ENCODE measurements around the gene LDLRAD2.

Gene LDLRAD2

DNA sequence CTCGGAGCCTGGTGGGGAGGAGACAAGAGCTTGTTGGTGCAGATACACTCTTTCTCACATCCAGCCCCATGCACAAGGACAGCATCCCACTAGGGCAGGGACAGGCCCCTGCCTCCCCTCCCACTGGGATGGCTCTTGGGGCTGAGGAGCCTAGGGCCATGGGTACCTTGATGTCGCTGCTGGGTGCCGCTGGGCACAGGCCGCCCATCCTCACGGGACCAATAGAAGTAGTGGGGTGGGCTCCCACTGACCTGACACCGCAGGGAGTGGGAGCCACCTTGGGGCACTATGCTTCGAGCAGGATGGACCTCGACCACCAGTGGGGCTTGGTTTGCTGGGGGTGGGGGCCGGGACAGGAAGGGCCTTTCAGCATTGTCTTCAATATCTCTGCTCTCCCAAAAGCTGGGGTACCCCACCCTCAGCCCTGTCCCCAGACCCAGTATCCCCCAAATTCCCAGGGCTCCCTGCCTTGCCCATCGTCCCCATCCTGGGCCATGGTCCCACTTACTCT lies 47.7 kb downstream of the LDLRAD2 start:
- no peak for DNase-seq

DNA sequence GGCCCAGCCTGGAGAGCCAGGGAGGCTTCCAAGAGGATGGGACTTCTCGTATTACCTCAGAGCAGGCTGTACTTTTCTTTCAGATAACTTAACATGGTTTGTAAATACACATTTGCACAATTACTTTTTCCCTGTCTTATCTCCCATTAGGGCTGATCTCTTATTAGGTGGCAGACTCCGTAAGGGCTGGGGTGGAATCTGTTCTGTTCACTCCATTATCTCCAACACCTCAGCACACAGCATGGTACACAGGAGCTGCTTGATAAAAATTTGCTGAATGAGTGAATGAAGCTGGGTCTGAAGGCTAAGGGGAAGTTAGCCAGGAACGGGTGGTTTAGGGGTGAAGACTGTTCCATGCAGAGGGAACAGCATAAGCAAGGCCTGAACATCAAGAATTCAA lies 48.9 kb downstream of the LDLRAD2 start:
- DNase-seq, result no peak

DNA sequence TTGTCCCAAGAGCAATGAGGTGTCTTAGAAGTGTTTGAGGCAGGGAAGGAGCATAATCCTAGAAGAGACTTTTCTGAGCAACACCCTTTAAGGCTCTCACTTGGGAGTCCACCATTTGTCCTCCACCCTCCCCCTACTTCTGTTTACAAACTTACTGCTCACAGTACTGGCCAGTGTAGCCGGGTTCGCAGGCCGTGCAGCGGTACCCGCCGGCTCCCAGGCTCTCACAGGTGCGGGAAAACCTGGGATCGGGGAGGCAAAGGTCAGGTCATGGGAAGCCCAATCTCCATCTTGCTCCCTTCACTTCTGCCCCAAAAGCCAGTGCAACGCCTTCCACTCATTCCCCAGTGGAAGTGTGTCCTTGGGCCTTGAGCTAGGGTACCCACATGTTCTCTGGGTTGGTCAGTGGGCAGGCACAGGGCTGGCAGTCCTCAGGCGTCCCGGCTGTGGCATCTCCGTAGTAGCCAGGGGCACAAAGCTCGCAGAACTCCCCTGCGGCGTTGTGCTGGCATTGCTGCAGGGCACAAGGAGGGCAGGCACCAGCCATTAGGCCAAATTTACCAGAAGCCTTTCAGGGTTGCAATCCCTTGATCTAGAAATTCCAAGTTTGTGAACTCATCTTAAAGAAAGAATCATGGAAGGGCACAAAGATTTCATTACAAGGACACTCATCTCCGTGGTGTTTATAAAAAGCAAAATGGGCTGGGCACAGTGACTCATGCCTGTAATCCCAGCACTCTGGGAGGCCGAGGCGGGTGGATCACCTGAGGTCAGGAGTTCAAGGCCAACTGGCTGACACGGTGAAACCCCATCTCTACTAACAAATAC lies 49.8 kb downstream of the LDLRAD2 start:
- no peak for DNase-seq

DNA sequence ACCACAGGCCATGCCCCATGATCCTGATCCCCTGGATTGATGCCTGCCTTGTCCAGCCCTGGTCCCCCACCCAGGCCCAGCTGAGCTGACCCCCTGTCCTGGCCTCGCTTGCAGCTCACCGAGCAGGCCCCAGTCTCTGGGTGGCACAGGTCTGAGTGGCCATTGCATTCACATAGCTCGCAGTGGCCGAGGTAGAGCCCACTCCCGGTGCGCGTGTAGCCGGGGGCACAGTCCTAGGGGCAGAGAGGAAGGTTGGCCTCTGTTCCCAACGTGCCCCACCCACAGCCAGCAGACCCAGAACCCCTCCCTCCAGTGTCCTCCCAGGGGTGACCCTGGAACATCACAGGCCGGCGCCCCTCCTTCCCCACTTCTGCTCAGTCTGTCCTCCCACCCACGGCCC lies 51.9 kb downstream of the LDLRAD2 start:
- DNase-seq, result no peak

DNA sequence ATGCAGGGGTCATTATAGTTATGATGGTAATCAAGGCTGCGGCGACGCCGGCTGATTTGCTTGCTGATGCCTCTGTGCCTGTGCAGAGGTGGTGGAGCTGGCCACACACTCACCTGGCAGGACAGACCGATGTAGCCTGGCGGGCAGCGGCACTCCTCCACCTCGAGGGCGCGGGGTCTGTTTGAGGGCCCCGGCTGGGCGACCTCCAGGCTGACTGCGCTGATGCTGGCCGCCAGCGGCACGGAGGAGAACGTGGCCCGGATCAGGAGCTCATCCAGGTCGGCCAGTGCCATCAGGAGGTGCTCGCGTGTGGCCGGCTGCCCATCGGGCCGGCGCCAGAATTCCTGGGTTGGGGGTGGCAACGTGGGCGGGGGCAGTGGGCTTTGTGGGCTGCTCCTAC lies 52.7 kb downstream of the LDLRAD2 start:
- no peak for DNase-seq

DNA sequence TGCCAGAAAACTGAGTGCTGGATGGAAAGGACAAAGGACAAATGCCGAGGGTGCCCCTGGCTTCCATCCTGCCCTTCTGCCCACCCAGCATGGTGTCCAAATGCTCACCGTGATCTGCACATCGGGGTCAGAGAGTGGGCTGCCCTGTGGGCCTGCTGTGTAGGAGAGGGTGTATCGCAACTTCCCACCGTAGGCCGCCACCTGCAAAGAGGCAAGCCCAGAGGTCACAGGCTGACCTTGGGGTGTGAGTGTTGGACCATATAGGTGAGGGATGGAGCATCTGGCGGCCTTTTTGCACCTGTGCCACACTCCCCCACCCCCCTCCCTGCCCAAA lies 53.5 kb downstream of the LDLRAD2 start:
- DNase-seq, result no peak

DNA sequence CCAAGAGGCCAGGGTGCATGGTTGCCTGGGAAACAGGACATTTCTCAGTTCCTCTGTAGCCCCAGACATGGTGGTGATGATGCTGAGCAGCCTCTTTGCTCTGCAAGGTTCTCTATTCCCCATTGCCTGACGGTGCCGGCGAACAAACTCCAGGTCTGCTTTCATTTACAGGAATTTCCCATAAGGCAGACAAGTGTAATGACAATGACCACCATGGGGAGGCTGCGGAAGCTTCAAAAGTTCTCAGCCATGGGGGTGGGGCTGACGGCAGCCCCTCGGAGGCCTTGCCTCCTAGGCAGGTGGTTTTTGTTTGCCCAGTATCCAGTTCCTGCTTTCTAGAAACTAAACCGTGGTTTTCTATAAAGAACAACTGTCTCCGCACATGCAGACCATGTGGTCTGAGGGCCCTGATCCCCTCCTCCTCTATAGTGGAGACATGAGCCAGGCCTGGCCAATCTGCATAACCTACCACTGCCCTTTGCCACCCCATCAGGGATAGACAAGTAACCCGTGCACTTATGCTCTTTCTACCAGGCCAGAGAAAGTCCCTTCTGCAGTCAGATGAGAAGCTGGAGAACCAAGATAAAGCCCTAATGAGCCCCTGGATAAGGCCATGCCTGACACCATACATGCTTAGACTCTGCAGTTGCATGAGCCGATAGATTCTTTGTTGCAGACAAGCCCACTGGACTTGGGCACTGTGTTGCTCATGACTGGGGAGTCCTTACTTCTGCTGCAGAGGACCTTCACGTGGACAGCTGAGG lies 54.1 kb downstream of the LDLRAD2 start:
- no peak for DNase-seq

DNA sequence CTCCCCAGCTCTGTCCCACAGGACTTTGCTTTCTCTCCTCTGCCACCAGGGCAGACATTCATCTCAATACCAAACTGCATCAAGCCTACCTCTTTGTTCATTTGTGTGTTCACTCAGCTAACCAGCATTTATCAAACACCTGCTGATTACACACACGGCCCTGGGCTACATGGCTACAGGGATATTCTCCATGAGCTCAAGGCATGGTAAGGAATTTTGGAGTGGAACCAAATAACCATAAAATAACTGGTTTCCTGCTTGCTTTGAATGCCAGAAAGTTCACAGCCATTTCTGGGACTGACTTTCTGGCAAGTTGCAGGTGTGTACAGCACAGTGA lies 54.6 kb downstream of the LDLRAD2 start:
- DNase-seq, result no peak

DNA sequence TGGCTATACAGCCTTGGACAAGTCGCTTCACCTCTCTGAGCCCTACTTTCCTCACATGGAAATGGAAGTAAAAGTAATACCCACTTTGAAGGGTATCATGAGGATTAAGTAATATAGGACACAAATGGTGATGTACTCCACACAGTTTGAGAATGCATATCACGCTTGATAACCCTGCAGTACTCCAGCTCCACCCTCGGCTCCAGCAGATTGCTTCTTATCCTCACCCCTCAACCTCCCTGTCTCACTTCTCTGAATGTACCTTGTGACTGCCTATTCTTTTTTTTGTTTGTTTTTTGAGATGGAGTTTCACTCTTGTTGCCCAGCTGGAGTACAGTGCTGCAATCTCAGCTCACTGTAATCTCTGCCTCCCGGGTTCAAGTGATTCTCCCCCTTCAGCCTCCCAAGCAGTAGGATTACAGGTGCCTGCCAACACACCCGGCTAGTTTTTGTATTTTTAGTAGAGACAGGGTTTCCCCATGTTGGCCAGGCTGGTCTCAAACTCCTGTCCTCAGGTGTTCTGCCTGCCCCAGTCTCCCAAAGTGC lies 55.5 kb downstream of the LDLRAD2 start:
- no peak for DNase-seq

DNA sequence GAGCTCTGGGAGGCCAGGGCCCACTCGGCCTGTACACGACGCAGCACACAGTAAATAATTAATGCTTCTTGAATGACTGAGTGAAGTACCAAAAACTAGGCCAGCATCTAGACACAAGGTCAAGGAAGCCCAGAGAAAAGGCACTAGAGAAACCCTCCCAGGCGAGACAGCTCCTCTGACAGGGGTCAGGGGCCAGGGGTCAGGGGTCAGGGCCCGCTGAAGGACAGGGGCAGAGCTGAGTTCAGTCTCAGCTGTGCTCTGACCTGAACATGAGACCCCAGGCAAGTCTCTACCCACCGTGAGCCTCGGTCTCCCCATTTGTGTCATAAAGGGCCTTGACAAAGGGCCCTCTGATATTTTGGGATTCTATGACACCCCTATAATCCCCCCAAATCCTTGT lies 56.4 kb downstream of the LDLRAD2 start:
- no peak for DNase-seq

DNA sequence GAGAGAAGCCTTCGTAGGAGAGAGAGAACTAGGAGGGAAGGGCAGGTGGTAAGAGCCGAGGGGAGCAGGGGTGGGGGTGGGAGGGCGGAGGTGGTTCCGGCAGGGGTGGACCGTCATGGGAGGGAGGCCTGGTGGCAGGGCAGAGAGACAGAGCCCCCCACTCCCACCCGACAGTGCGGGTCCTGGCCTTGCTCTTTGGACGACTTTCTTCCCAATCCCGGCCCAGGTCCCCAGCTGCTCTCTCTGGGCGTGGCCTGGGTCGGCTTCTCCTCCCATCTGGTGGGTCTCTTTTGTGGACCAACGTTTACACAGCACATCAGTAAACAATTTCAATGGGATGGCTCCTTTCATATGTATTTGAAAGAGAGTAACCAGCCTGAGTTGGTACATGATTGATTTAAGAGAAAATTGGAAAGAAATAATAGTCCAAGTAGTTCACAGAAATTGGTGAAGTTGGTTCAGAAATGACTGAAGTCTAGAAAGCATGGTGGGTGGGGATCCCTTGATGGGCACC lies 56.9 kb downstream of the LDLRAD2 start:
- no peak for DNase-seq

DNA sequence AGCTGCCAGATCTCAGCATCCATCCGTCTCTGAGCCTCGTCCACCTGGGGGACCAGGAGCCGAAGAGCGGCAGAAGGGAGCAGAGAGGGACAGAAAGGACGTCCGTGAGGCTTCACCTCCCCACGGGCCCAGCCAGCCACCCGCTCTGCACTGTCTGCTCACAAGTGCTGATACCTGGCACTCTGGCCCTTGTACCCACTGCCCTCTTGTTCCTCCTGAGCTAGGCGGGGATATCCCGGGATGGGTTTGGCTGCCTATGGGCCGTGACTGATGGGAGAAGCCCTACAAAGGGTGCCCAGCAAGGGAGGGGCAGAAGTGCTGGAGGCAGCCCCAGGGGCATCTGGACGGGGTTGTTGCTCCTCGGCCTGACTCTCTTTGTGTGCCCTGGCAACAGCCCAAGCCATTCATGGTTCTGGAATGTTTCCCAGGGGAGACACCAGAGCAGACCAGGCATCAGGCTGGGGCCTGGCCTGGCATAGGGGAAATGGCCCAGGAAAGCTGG lies 57.6 kb downstream of the LDLRAD2 start:
- peak in 53 of 58 donors; percentile 1 to 91 (median 40) for DNase-seq

DNA sequence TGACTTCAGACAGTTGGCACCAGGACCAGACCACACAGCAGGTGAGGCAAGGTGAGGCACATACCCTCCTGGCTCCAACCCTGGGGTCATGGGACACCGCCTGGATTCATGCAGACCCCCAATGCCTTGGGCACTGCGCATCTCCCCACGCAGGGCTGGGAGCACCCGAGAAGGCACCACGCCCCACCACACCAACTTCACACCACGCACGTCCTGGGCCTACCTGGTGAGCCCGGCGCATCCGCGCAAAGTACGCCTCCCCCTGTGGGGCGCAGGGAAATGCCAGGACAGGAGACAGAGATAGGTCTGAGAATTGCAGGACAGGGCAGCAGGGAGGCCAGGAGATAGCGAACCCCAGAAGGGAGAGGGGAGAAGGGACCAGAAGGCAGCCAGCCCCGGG lies 58.5 kb downstream of the LDLRAD2 start:
- no peak for DNase-seq

DNA sequence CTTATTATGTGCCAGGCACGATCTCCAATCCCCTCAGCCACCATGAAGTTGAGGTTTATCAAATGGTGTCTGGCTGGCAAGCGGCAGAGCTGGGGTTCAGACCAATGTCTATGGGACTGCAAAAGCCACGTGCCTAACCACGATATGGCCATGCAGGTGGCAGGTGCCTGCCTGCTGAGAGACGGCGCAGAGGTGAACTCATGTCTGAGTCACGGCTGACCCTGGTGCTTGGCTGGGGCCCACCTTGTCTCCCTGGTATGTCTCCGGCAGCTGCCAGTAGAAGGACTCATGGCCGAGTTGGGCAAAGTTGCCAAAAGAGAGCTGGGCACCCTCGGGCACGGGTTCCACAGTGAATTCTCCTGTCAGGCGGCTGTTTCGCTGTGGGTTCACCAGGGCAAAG lies 59.9 kb downstream of the LDLRAD2 start:
- DNase-seq, result no peak

DNA sequence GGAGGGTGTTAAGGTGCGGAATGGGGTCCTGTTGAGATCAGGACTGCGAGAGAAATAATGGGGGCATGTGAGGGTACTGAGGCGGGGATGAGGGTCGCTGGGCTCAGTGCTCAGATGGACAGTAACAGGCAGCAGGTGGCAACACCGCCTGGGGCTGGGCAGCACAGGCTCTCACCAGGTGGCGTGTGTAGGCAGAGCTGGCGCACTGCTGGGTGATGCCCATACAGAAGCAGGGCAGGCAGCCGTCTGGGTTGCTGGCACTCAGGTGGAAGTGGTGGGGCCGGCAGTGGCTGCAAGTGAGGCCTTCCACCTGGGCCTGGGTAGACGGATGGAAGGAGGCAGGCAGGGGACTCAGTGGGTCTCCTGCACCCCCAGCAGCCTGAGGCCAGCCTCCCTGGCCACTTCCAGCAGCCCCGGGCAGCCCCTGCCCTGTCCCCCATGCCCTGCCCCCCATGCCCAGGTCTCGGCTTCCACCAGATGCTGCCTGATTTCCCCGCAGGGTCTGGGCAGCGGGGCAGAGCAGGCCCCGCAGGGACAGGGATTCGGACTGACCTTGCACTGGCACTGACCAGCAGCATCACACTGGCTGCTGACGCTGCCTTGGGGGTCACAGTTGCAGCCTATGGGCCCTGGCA lies 60.5 kb downstream of the LDLRAD2 start:
- no peak for DNase-seq

DNA sequence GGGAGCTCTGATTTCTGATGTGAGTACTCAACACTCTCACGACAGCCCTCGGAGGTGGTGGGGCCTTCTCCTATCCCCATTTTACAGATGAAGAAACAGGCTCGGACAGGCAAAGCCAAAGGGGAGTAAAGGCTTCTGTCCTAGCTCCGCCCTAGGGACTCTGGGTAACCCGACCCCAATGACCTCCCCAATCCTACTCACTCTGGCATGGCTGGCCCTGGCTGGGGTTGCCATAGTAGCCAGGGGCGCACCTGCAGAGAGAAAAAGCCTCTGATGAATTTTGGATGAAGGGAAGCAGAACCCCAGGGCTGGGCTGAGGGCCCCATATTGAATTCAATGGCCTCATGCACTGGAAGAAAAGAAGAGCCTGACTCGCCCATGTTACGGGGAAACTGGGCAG lies 61.1 kb downstream of the LDLRAD2 start:
- DNase-seq, result no peak

DNA sequence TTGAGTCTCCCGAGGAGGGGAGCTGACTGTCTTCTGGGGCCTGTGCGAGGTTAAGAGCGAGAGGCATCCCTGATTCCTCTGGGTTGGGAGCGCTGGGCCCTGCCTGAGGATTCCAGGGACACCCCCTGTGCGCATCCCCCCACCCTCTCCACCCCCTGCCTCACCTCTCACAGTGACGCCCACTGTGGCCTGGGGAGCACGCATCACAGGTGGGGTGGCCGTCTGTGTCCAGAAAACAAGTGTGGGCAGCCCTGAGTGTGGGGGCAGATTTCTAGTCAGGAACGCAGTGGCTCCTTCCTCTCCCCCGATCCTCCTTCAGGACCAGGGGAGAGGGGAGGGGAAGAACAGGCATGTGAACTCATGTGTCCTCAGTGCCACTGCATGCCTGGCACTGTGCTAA lies 61.7 kb downstream of the LDLRAD2 start:
- no peak for DNase-seq

DNA sequence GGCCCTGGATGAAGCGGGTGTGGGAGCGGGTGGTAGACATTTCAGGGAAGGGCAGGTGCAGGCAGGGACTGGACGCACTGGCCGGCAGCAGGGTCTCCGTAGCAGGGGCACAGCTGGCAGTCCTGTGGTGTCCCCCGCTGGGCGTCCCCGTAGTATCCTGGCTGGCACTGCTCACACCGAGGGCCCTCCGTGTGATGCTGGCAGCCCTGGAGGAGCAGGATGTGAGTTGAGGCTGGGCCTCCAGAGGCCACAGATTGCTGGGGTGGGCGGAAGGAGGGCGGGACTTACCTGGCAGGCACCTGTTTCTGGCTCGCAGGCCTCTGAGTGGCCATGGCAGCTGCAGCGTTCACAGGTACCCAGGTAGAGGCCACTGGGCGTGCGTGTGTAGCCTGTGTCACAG lies 62.3 kb downstream of the LDLRAD2 start:
- no peak for DNase-seq
